Measurements from ENCODE around the gene DIDO1. TPM values are rescaled to one million over a fixed set of nuclear protein-coding genes. Genes with fewer than 3 reads are reported as not detected.

The DIDO1 gene
- total and polyA plus RNA-seq, 2 of the 13 experiments (the other 11 are each of a cell fraction or from before 2014, with no cell fraction given): 75.0 to 75.1 TPM

- TF ChIP-seq NAIF1 (CRISPR knock-in tag; IDR thresholded peaks at IDR 0.05; ENCODE audit: borderline replicate concordance) (no peak; the same call in 1 of the 2 replicates), GFI1 (CRISPR knock-in tag; IDR thresholded peaks at IDR 0.05; ENCODE audit: borderline replicate concordance) (peak; percentile 56), EED (CRISPR knock-in tag; IDR thresholded peaks at IDR 0.05) (peak; percentile 78; the same call in 1 of the 2 replicates), SP5 (CRISPR knock-in tag; IDR thresholded peaks at IDR 0.05; ENCODE audit: borderline replicate concordance, low read depth) (peak; percentile 95), PHF20 (CRISPR knock-in tag; IDR thresholded peaks at IDR 0.05) (no peak), ZNF790 (CRISPR knock-in tag; IDR thresholded peaks at IDR 0.05; ENCODE audit: borderline replicate concordance) (peak; percentile 46; the same call in 1 of the 2 replicates), TGIF2 (CRISPR knock-in tag; IDR thresholded peaks at IDR 0.05) (peak; percentile 96), ZNF562 (CRISPR knock-in tag; IDR thresholded peaks at IDR 0.05; ENCODE audit: borderline replicate concordance) (no peak), PAF1 (CRISPR knock-in tag; IDR thresholded peaks at IDR 0.05) (peak; percentile 69; the same call in 1 of the 2 replicates), ESRRA (CRISPR knock-in tag; IDR thresholded peaks at IDR 0.05; ENCODE audit: low read depth) (peak; percentile 76), ZNF33B (CRISPR knock-in tag; IDR thresholded peaks at IDR 0.05) (peak; percentile 75; the same call in 1 of the 2 replicates), ZNF792 (CRISPR knock-in tag; IDR thresholded peaks at IDR 0.05) (peak; percentile 98), ZNF138 (CRISPR knock-in tag; IDR thresholded peaks at IDR 0.05; ENCODE audit: low read depth) (peak; percentile 94), ZNF549 (CRISPR knock-in tag; IDR thresholded peaks at IDR 0.05) (peak; percentile 89; the same call in 1 of the 2 replicates), ZFP41 (CRISPR knock-in tag; IDR thresholded peaks at IDR 0.05; ENCODE audit: borderline replicate concordance) (peak; percentile 66; the same call in 1 of the 2 replicates), MLX (CRISPR knock-in tag; IDR thresholded peaks at IDR 0.05) (peak; percentile 99), ZNF597 (CRISPR knock-in tag; IDR thresholded peaks at IDR 0.05) (no peak), ADNP (CRISPR knock-in tag; IDR thresholded peaks at IDR 0.05) (no peak), XRCC5 (optimal IDR thresholded peaks at IDR 0.05; ENCODE audit: low read length) (peak; percentile 95), ZNF83 (CRISPR knock-in tag; IDR thresholded peaks at IDR 0.05; ENCODE audit: borderline replicate concordance) (no peak; the same call in 1 of the 2 replicates)
- TF ChIP-seq, protein P1, sequence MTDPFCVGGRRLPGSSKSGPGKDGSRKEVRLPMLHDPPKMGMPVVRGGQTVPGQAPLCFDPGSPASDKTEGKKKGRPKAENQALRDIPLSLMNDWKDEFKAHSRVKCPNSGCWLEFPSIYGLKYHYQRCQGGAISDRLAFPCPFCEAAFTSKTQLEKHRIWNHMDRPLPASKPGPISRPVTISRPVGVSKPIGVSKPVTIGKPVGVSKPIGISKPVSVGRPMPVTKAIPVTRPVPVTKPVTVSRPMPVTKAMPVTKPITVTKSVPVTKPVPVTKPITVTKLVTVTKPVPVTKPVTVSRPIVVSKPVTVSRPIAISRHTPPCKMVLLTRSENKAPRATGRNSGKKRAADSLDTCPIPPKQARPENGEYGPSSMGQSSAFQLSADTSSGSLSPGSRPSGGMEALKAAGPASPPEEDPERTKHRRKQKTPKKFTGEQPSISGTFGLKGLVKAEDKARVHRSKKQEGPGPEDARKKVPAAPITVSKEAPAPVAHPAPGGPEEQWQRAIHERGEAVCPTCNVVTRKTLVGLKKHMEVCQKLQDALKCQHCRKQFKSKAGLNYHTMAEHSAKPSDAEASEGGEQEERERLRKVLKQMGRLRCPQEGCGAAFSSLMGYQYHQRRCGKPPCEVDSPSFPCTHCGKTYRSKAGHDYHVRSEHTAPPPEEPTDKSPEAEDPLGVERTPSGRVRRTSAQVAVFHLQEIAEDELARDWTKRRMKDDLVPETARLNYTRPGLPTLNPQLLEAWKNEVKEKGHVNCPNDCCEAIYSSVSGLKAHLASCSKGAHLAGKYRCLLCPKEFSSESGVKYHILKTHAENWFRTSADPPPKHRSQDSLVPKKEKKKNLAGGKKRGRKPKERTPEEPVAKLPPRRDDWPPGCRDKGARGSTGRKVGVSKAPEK (CRISPR knock-in tag; IDR thresholded peaks at IDR 0.05; ENCODE audit: borderline replicate concordance): no peak
- TF ChIP-seq, protein P2, sequence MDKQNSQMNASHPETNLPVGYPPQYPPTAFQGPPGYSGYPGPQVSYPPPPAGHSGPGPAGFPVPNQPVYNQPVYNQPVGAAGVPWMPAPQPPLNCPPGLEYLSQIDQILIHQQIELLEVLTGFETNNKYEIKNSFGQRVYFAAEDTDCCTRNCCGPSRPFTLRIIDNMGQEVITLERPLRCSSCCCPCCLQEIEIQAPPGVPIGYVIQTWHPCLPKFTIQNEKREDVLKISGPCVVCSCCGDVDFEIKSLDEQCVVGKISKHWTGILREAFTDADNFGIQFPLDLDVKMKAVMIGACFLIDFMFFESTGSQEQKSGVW (CRISPR knock-in tag; IDR thresholded peaks at IDR 0.05; ENCODE audit: borderline replicate concordance): no peak
- TF ChIP-seq, protein P3, sequence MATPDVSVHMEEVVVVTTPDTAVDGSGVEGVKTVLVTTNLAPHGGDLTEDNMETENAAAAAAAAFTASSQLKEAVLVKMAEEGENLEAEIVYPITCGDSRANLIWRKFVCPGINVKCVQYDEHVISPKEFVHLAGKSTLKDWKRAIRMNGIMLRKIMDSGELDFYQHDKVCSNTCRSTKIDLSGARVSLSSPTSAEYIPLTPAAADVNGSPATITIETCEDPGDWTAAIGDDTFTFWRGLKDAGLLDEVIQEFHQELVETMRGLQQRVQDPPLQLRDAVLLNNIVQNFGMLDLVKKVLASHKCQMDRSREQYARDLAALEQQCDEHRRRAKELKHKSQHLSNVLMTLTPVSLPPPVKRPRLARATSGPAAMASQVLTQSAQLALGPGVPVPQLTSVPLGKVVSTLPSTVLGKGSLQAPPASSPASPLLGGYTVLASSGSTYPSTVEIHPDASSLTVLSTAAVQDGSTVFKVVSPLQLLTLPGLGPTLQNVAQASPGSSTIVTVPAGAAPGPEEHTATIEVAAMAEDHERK (CRISPR knock-in tag; IDR thresholded peaks at IDR 0.05; ENCODE audit: low read depth): 0 out of 2 replicates have a peak, but pooled peaks have one; percentile 44
These were observed 29.4 kb upstream of the DIDO1 start (continued) for GRCh38 chr20:62955519-62956386.

Data from HepG2 (cell line).